Measurements from ENCODE around the gene NOC2L. TPM values are rescaled to one million over a fixed set of nuclear protein-coding genes. Genes with fewer than 3 reads are reported as not detected.
"Not testable (repeated sequence)": the region's sequence is repeated elsewhere in the genome, so short reads cannot be mapped to it uniquely, and the experiment has no call there.

The NOC2L gene
- polyA plus RNA-seq, 2 of the 4 experiments (the other 2 are of a cell fraction) = 48.4 to 73.5 TPM

DNA sequence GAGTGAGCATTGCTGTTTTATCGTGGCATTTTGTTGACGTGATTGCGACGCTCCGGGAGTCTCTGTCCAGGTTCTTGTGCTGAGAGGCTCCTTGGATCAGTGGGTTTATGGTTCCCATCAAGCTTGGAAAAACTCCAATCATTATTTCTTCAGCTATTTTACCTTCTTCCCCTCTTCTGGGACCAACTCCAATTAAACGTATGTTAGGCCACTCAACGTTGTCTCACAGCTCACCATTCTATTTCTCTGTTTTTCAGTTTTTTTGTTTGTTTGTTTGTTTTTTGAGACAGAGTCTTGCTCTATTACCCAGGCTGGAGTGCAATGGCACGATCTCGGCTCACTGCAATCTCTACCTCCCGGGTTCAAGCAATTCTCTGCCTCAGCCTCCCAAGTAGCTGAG lies 32.8 kb upstream of the NOC2L start (continued):
- TF ChIP-seq CTCF (IDR thresholded peaks at IDR 0.05) = no peak

DNA sequence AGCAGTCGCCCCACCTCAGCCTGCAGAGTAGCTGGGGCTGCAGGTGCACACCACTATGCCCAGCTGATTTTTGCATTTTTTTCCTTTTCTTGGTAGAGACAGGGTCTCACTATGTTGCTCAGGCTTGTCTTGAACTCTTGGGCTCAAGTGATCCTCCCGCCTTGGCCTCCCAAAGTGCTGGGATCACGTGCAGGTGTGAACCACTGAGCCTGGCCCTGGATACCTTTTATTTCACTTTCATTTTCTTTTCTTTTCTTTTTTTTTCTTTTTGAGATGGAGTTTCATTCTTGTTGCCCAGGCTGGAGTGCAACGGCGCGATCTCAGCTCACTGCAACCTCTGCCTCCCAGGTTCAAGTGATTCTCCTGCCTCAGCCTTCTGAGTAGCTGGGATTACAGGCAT lies 32.2 kb upstream of the NOC2L start:
- not testable (repeated sequence) for H3K4me2 ChIP-seq; DNase-seq (ENCODE audit: low read depth in 1 of 2, low spot score in 1 of 2); H3K4me3 ChIP-seq; H3K4me1 ChIP-seq; ATAC-seq; H3K27ac ChIP-seq; FAIRE-seq
- peaks cover 14% of the 10 kb centered on the region; the same call in 2 of the 3 replicates for H3K9me3 ChIP-seq
- 97% methylated on average over 6 of the region's 6 CpGs for WGBS (ENCODE audit: missing lambda C conversion rate)
- ChIA-PET POLR2A (interaction anchor here (0.6 kb wide), 1 partner anchor 416 kb away, joined by 3 read pairs; the partner anchor contains the start of gene MRPL20), CTCF (interaction anchor here (1.7 to 4.9 kb wide), 7 partner anchors 7 to 300 kb away, joined by 3 to 48 read pairs (median 7); no protein-coding TSS in a partner anchor)

GRCh38 chr1:988061-988460 lies 29.0 kb upstream of the NOC2L start:
- H3K4me3 ChIP-seq; H3K4me2 ChIP-seq; FAIRE-seq; H3K27ac ChIP-seq; DNase-seq (ENCODE audit: low read depth in 1 of 2, low spot score in 1 of 2); POLR2A ChIA-PET; H3K4me1 ChIP-seq; ATAC-seq: not testable (repeated sequence)
- CTCF ChIA-PET = interaction anchor here (0.7 to 1.5 kb wide), 2 partner anchors 15 to 76 kb away, joined by 4 to 7 read pairs; no protein-coding TSS in a partner anchor
- WGBS (ENCODE audit: missing lambda C conversion rate) = 79% methylated on average over 5 of the region's 5 CpGs
- peaks cover 14% of the 10 kb centered on the region; the same call in 2 of the 3 replicates for H3K9me3 ChIP-seq

GRCh38 chr1:985126-985525 lies 26.1 kb upstream of the NOC2L start:
- no peak for FAIRE-seq
- WGBS (ENCODE audit: missing lambda C conversion rate) = 69% methylated on average over 13 of the region's 13 CpGs
- no peak overlapping the region for H3K4me2 ChIP-seq
- no peak for ATAC-seq
- H3K9me3 ChIP-seq = no peaks in the 10 kb centered on the region
- TF ChIP-seq ZC3H11A (IDR thresholded peaks at IDR 0.05) (no peak), EHMT2 (IDR thresholded peaks at IDR 0.05; ENCODE audit: low read depth) (no peak), REST (IDR thresholded peaks at IDR 0.05) (no peak), PHF8 (IDR thresholded peaks at IDR 0.05; ENCODE audit: borderline replicate concordance, low read depth) (no peak), MAZ (IDR thresholded peaks at IDR 0.05; ENCODE audit: borderline replicate concordance, low read depth, low read length) (no peak), RFX5 (IDR thresholded peaks at IDR 0.05) (no peak), NR3C1 (IDR thresholded peaks at IDR 0.05) (no peak), SREBF2 (IDR thresholded peaks at IDR 0.05) (no peak), RARB (CRISPR knock-in tag; IDR thresholded peaks at IDR 0.05) (no peak), CTCF (IDR thresholded peaks at IDR 0.05) (no peak), TFCP2L1 (CRISPR knock-in tag; IDR thresholded peaks at IDR 0.05) (no peak), FOSB (CRISPR knock-in tag; IDR thresholded peaks at IDR 0.05) (no peak), KDM1A (IDR thresholded peaks at IDR 0.05; ENCODE audit: low read depth) (no peak), SMC3 (IDR thresholded peaks at IDR 0.05) (no peak), HDAC2 (IDR thresholded peaks at IDR 0.05) (no peak), JUNB (IDR thresholded peaks at IDR 0.05) (no peak), GATA3 (IDR thresholded peaks at IDR 0.05; ENCODE audit: borderline replicate concordance) (no peak), HOXB5 (CRISPR knock-in tag; IDR thresholded peaks at IDR 0.05) (no peak), CHD2 (IDR thresholded peaks at IDR 0.05; ENCODE audit: low read length, partially characterized antibody) (no peak)
- TF ChIP-seq, protein P1, sequence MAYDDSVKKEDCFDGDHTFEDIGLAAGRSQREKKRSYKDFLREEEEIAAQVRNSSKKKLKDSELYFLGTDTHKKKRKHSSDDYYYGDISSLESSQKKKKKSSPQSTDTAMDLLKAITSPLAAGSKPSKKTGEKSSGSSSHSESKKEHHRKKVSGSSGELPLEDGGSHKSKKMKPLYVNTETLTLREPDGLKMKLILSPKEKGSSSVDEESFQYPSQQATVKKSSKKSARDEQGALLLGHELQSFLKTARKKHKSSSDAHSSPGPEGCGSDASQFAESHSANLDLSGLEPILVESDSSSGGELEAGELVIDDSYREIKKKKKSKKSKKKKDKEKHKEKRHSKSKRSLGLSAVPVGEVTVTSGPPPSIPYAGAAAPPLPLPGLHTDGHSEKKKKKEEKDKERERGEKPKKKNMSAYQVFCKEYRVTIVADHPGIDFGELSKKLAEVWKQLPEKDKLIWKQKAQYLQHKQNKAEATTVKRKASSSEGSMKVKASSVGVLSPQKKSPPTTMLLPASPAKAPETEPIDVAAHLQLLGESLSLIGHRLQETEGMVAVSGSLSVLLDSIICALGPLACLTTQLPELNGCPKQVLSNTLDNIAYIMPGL (CRISPR knock-in tag; IDR thresholded peaks at IDR 0.05; ENCODE audit: borderline replicate concordance) = no peak
- H3K4me3 ChIP-seq = no peak overlapping the region
- DNase-seq (ENCODE audit: low read depth in 1 of 2, low spot score in 1 of 2) = no peak
- CTCF ChIA-PET = interaction anchor here (0.7 to 7.6 kb wide), 13 partner anchors 9 to 330 kb away, joined by 3 to 126 read pairs (median 4); partner anchors contain the start of genes HES4 and ISG15
- no peak overlapping the region for H3K27ac ChIP-seq
- H3K4me1 ChIP-seq = no peaks in the 10 kb centered on the region
- POLR2A ChIA-PET = no interaction called here

Measured in A549 (cell line).